Ovary (tissue), 3 donors: ENCODE data around the gene DCAF16.

Source experiments
- POLR2A ChIP-seq: fragments of 450-650 bp; IDR thresholded peaks from one replicate; pipeline ENCODE4 v1.6.1; 2017; ENCODE audit warnings: antibody characterized with exemption, mild to moderate bottlenecking, moderate library complexity
- TF ChIP-seq, protein P1 (sequence below), 3 donors: fragments of 450-650 bp in 2 of 3; fragments of 200-600 bp in 1 of 3; IDR thresholded peaks; one replicate each; pipeline versions ENCODE4 v1.5.1 to v1.8.0; 2016 to 2022; ENCODE audit warnings: antibody characterized with exemption in 3 of 3, mild to moderate bottlenecking in 1 of 3
- donor health status: DM: no; HTN: no; CAD: no.

DNA sequence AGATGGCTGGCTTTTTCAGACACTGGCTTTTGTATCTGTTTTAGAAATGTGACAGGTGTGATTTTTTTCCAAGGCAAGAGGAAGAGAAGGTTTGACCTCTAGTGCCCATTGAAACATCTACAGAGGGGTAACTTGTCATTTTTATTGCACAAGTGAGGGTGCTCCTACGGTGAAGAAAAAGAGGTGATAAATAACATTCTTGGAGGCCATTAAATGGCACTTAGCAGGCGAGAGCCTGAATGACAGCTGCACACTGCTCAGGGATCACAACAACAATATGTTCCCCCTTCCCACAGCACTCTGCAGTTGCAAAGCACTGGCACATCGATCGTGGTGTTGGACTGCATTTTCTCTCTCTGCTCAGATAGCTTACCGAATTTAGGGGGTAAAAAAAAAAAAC, 52.1 kb downstream of the DCAF16 start:
- no peak for TF ChIP-seq POLR2A
- TF ChIP-seq, protein P1, sequence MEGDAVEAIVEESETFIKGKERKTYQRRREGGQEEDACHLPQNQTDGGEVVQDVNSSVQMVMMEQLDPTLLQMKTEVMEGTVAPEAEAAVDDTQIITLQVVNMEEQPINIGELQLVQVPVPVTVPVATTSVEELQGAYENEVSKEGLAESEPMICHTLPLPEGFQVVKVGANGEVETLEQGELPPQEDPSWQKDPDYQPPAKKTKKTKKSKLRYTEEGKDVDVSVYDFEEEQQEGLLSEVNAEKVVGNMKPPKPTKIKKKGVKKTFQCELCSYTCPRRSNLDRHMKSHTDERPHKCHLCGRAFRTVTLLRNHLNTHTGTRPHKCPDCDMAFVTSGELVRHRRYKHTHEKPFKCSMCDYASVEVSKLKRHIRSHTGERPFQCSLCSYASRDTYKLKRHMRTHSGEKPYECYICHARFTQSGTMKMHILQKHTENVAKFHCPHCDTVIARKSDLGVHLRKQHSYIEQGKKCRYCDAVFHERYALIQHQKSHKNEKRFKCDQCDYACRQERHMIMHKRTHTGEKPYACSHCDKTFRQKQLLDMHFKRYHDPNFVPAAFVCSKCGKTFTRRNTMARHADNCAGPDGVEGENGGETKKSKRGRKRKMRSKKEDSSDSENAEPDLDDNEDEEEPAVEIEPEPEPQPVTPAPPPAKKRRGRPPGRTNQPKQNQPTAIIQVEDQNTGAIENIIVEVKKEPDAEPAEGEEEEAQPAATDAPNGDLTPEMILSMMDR (IDR thresholded peaks at IDR 0.05): no peak
